Kidney glomerular epithelial cell (primary cell): ENCODE measurements around the gene NCF4.

Source experiments
- DNase-seq: peaks from one replicate; lab custom pipeline; 2025; lab: John Stamatoyannopoulos, UW

NCF4 gene

GRCh38 chr22:36894266-36894665 is 33.5 kb downstream of the NCF4 start:
- no peak for DNase-seq

- DNase-seq = no peak
Observed at GRCh38 chr22:36897611-36898010, 36.8 kb downstream of the NCF4 start.

- DNase-seq = no peak
Observed at GRCh38 chr22:36898690-36899089, 37.9 kb downstream of the NCF4 start.

GRCh38 chr22:36899498-36899897 is 38.7 kb downstream of the NCF4 start:
- no peak for DNase-seq

- no peak for DNase-seq
Observed at GRCh38 chr22:36900225-36900624, 39.4 kb downstream of the NCF4 start.

- no peak for DNase-seq
Observed at GRCh38 chr22:36900880-36901279, 40.1 kb downstream of the NCF4 start.

- no peak for DNase-seq
Observed at GRCh38 chr22:36901411-36902142, 40.8 kb downstream of the NCF4 start.

GRCh38 chr22:36902143-36902926 is 41.5 kb downstream of the NCF4 start:
- DNase-seq = no peak

- no peak for DNase-seq
Observed at GRCh38 chr22:36904260-36904880, 43.6 kb downstream of the NCF4 start.

- no peak for DNase-seq
Observed at GRCh38 chr22:36907253-36908195, 46.7 kb downstream of the NCF4 start.

GRCh38 chr22:36910461-36910860 is 49.7 kb downstream of the NCF4 start:
- DNase-seq = no peak

- DNase-seq = peak; percentile 37
Observed at GRCh38 chr22:36911887-36912661, 51.3 kb downstream of the NCF4 start.

- DNase-seq = no peak
Observed at GRCh38 chr22:36912694-36913426, 52.1 kb downstream of the NCF4 start.

- no peak for DNase-seq
Observed at GRCh38 chr22:36913427-36914389, 52.9 kb downstream of the NCF4 start, which contains the start of gene CSF2RB. TSS of gene CSF2RB (plus strand) at chr22:36913628. CDS start at chr22:36922208, 8,580 bp downstream.

GRCh38 chr22:36914390-36914752 is 53.6 kb downstream of the NCF4 start:
- DNase-seq = no peak

- DNase-seq = no peak
Observed at GRCh38 chr22:36916034-36916433, 55.2 kb downstream of the NCF4 start.

- DNase-seq = no peak
Observed at GRCh38 chr22:36918586-36919284, 57.9 kb downstream of the NCF4 start.

GRCh38 chr22:36921309-36922104 is 60.7 kb downstream of the NCF4 start:
- no peak for DNase-seq
